Muscle of leg (tissue), 11 donors: ENCODE measurements around the gene SPINK8. TPM values are rescaled to one million over a fixed set of nuclear protein-coding genes. Genes with fewer than 3 reads are reported as not detected.

Experiments used
- DNase-seq: peaks from one replicate; pipeline ENCODE4 v3.0.0; 2013
- H3K27ac ChIP-seq: one replicate; pipeline ENCODE4 v1.5.1; 2013; ENCODE audit warnings: mild to moderate bottlenecking, low read length, control low read depth
- H3K27me3 ChIP-seq: one replicate; pipeline ENCODE4 v1.6.1; 2013; ENCODE audit warnings: low read length; ENCODE audit not compliant: control insufficient read depth, insufficient read depth
- H3K36me3 ChIP-seq: one replicate; pipeline ENCODE4 v1.6.1; 2013; ENCODE audit warnings: low read length; ENCODE audit not compliant: control insufficient read depth, insufficient read depth
- H3K4me1 ChIP-seq: one replicate; pipeline ENCODE4 v1.6.1; 2013; ENCODE audit warnings: low read length; ENCODE audit not compliant: control insufficient read depth, insufficient read depth
- H3K4me3 ChIP-seq: one replicate; pipeline ENCODE4 v1.5.1; 2013; ENCODE audit warnings: low read length, control low read depth
- H3K9me3 ChIP-seq: replicated peaks from 2 replicates; pipeline ENCODE4 v1.6.1; 2013; ENCODE audit warnings: low read depth, low read length; ENCODE audit not compliant: control insufficient read depth
- WGBS: methylation state at CpG from one replicate; pipeline ENCODE4 v1.1.5; 2013; ENCODE audit warnings: missing lambda C conversion rate; ENCODE audit not compliant: insufficient coverage; 5-methylcytosine and 5-hydroxymethylcytosine counted together
- polyA plus RNA-seq, 8 donors: library from polyadenylated mRNA; unstranded; fragments of 120-200 nt; gene quantifications; one replicate each; pipeline versions ENCODE4 v1.2.1 to v1.2.3, GENCODE V29; 2013; ENCODE audit warnings: inconsistent platforms in 1 of 8, low replicate concordance in 1 of 8; ENCODE audit not compliant: insufficient read length in 8 of 8, insufficient read depth in 1 of 8
- total RNA-seq: library from RNA; stranded (reverse); fragments of 120-200 nt; gene quantifications from one replicate; pipeline ENCODE4 v1.2.4, GENCODE V29; 2013

Gene SPINK8
- total and polyA plus RNA-seq, 9 donors = 0.49 TPM; not detected in 8

GRCh38 chr3:48299746-48300712 lies 33.4 kb downstream of the SPINK8 start:
- Histone ChIP-seq H3K27me3 (no peaks in the 10 kb centered on the region), H3K27ac (peak overlapping the region; percentile 95), H3K36me3 (peaks cover 31% of the 10 kb centered on the region), H3K4me3 (peak overlapping the region; percentile 89), H3K4me1 (peaks cover 13% of the 10 kb centered on the region), H3K9me3 (peaks cover 2% of the 10 kb centered on the region)
- 73% methylated on average over 11 of the region's 13 CpGs for WGBS
- no peak for DNase-seq

- Histone ChIP-seq H3K4me1 (peaks cover 13% of the 10 kb centered on the region), H3K36me3 (peaks cover 45% of the 10 kb centered on the region), H3K9me3 (peaks cover 2% of the 10 kb centered on the region), H3K4me3 (no peak overlapping the region), H3K27ac (no peak overlapping the region), H3K27me3 (no peaks in the 10 kb centered on the region)
- 100% methylated on average over 3 of the region's 5 CpGs for WGBS
- DNase-seq = no peak
These were observed 36.2 kb downstream of the SPINK8 start for GRCh38 chr3:48297111-48297810.

GRCh38 chr3:48296699-48297098 lies 36.8 kb downstream of the SPINK8 start:
- Histone ChIP-seq H3K9me3 (no peaks in the 10 kb centered on the region), H3K36me3 (peaks cover 47% of the 10 kb centered on the region), H3K27ac (no peak overlapping the region), H3K27me3 (no peaks in the 10 kb centered on the region), H3K4me1 (peaks cover 9% of the 10 kb centered on the region), H3K4me3 (no peak overlapping the region)
- 100% methylated on average over 1 of the region's 4 CpGs for WGBS
- no peak for DNase-seq

GRCh38 chr3:48294611-48295263 lies 38.7 kb downstream of the SPINK8 start:
- no peak for DNase-seq
- Histone ChIP-seq H3K36me3 (peaks cover 47% of the 10 kb centered on the region), H3K9me3 (no peaks in the 10 kb centered on the region), H3K27me3 (no peaks in the 10 kb centered on the region), H3K4me3 (no peak overlapping the region), H3K4me1 (no peaks in the 10 kb centered on the region), H3K27ac (no peak overlapping the region)
- WGBS = 97% methylated on average over 10 of the region's 12 CpGs

GRCh38 chr3:48289659-48290058 lies 43.8 kb downstream of the SPINK8 start:
- Histone ChIP-seq H3K27me3 (no peaks in the 10 kb centered on the region), H3K4me1 (no peaks in the 10 kb centered on the region), H3K9me3 (no peaks in the 10 kb centered on the region), H3K27ac (no peak overlapping the region), H3K36me3 (peaks cover 16% of the 10 kb centered on the region), H3K4me3 (no peak overlapping the region)
- no peak for DNase-seq
- WGBS = no CpG with 5 or more reads among the region's 1 CpG

GRCh38 chr3:48287034-48287433 lies 46.4 kb downstream of the SPINK8 start:
- no peak overlapping the region for H3K4me3 ChIP-seq
- no peaks in the 10 kb centered on the region for H3K27me3 ChIP-seq
- H3K27ac ChIP-seq = no peak overlapping the region
- no peak for DNase-seq
- no peaks in the 10 kb centered on the region for H3K4me1 ChIP-seq
- H3K9me3 ChIP-seq = no peaks in the 10 kb centered on the region
- H3K36me3 ChIP-seq = peaks cover 4% of the 10 kb centered on the region

GRCh38 chr3:48286308-48286707 lies 47.2 kb downstream of the SPINK8 start:
- Histone ChIP-seq H3K36me3 (peaks cover 3% of the 10 kb centered on the region), H3K27me3 (no peaks in the 10 kb centered on the region), H3K4me3 (no peak overlapping the region), H3K4me1 (no peaks in the 10 kb centered on the region), H3K9me3 (no peaks in the 10 kb centered on the region), H3K27ac (no peak overlapping the region)
- WGBS = 87% methylated on average over 3 of the region's 3 CpGs
- no peak for DNase-seq

GRCh38 chr3:48285675-48286074 lies 47.8 kb downstream of the SPINK8 start:
- Histone ChIP-seq H3K27me3 (no peaks in the 10 kb centered on the region), H3K4me1 (no peaks in the 10 kb centered on the region), H3K27ac (no peak overlapping the region), H3K4me3 (no peak overlapping the region), H3K36me3 (peaks cover 3% of the 10 kb centered on the region), H3K9me3 (no peaks in the 10 kb centered on the region)
- no CpG with 5 or more reads among the region's 1 CpG for WGBS
- DNase-seq = no peak

- Histone ChIP-seq H3K36me3 (peaks cover 3% of the 10 kb centered on the region), H3K4me1 (no peaks in the 10 kb centered on the region), H3K9me3 (no peaks in the 10 kb centered on the region), H3K27me3 (no peaks in the 10 kb centered on the region), H3K4me3 (no peak overlapping the region), H3K27ac (no peak overlapping the region)
- no peak for DNase-seq
- WGBS = no CpG with 5 or more reads among the region's 1 CpG
These were observed 48.3 kb downstream of the SPINK8 start for GRCh38 chr3:48285132-48285531.

GRCh38 chr3:48280881-48281280 lies 52.6 kb downstream of the SPINK8 start:
- no peaks in the 10 kb centered on the region for H3K27me3 ChIP-seq
- no peak overlapping the region for H3K4me3 ChIP-seq
- H3K9me3 ChIP-seq = no peaks in the 10 kb centered on the region
- H3K27ac ChIP-seq = no peak overlapping the region
- no peaks in the 10 kb centered on the region for H3K4me1 ChIP-seq
- no peaks in the 10 kb centered on the region for H3K36me3 ChIP-seq
- WGBS = 80% methylated on average over 1 of the region's 4 CpGs
- DNase-seq = no peak
